Stimulated activated CD8-positive, alpha-beta memory T cell treated with anti-CD3 and anti-CD28 coated beads, Interleukin-7, amount 100 ng/mL, for 24 hours (primary cell): ENCODE data around the gene MPV17L2.
"Not testable (repeated sequence)": the region's sequence is repeated elsewhere in the genome, so short reads cannot be mapped to it uniquely, and the experiment has no call there.

ENCODE experiments used
- DNase-seq: peaks from one replicate; pipeline ENCODE4 v3.0.0-alpha.2; 2020; ENCODE audit warnings: low read depth

Gene MPV17L2

DNA sequence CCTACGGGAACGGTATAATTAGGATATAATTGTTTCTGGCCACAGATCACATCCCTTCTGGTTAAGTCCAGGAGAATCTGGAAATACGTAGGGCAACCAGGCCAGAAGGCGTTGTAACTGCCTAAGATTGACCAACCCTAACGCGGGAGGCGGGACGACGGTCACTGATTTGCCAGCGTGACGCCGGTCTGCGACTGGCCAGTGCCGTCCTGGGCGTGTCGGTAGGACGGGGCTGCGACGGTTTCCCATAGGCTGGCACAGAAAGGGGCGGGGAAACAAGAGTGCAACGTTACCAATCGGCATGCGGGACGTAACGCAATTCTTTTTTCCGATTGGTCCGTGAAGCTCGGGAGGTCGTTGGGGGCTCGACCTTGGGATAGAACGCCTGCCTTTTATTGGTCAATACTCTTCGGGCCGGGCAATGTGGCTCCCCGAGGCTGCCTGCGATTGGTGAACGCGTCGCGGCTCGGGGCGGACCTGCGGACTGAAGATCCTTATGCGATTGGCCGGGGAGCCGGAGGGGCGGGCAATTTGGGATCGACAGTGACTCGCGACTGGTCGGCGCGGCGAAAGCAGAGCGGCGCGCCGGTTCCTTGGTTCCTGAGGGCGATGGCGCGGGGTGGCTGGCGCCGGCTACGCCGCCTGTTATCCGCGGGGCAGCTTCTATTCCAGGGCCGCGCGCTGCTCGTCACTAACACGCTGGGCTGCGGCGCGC lies at the start of gene MPV17L2:
Gene MPV17L2, plus strand, starts transcription at position 546 of the 715 bp plus-strand sequence. Its CDS starts 64 bp downstream, at position 610.
- DNase-seq, result peak; percentile 95

DNA sequence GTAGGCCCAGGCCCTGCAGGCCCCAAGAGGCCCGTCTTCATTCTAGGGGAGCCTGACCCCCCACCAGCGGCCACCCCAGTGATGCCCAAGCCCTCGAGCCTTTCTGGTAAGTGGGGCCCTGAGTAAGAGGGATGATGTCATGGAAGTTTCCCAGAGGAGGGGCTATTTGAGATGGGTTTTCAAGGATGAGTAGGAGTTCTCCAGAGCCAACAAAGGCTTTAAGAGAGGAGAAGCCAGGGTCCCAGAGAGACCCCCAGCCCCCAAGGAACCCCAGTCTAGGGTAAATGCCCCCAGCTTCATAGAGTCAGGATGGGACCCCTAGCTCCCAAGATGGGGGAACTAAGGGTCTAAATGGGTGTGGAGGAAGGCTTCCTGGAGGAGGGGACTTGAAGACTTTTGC lies 49.1 kb upstream of the MPV17L2 start:
- DNase-seq, result no peak

DNA sequence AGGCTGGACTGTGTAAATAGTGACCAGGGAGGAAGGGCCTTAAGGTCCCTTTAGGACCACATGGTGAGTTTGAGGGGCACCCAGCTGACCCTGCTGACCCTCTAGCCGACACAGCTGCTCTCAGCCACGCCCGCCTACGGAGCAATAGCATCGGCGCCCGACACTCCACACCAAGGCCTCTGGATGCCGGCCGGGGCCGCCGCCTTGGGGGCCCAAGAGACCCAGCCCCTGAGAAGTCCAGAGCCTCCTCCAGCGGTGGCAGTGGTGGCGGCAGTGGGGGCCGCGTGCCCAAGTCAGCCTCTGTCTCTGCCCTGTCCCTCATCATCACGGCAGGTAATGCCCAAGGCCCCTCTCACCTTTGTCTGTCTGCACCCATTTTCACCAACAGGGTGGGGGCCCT lies 48.7 kb upstream of the MPV17L2 start:
- DNase-seq, result no peak

DNA sequence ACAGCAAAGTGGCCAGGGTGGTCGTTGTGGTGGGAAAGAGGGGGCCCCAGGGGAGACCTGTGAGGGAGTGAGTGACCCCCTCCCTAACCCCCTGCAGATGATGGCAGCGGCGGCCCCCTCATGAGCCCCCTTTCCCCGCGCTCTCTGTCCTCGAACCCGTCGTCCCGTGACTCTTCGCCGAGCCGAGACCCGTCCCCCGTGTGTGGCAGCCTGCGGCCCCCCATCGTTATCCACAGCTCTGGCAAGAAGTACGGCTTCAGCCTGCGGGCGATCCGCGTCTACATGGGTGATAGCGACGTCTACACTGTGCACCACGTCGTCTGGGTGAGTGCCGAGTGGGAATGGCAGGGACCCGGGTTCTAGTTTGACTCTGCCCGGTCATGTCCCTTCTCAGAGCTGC lies 48.1 kb upstream of the MPV17L2 start:
- no peak for DNase-seq

DNA sequence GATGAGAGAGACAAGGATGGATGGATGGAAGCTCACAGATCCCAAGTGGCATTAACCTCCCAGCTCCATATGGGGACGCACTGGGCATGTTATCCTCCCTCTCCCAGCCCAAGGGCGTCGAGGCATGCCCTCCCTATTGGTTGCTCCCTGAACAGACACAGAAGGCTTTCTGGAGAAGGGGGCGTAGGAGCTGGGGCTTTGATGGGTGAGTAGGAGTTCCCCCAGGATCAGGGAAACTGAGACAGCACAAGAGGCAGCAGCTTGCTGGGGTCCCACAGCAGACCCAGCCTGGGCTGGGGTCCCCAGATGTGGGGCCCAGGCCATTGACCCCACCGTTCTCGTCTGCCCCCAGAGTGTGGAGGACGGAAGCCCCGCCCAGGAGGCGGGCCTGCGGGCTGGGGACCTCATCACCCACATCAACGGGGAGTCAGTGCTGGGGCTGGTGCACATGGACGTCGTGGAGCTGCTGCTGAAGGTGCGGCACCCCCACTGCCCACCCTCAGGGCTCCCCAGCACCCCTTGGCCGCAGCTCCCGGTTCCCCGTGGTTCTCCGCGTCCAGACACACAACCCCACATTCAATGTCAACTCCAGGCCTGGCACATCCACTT lies 47.5 kb upstream of the MPV17L2 start:
- no peak for DNase-seq

DNA sequence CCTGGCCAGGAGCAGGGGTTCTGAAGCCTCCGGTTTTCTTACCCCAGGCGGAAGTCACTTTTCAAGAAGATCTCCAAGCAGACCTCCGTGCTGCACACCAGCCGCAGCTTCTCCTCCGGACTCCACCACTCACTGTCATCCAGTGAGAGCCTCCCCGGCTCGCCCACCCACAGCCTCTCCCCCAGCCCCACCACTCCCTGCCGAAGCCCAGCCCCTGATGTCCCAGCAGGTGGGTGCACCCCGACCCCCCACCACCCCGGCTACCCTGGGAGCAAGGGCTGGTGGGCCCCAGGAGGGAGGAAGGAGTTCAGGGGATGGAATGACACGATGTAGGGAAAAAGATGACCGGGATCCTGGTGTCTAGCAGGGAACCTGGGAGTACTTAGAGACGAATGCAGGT lies 45.6 kb upstream of the MPV17L2 start:
- DNase-seq, result no peak

DNA sequence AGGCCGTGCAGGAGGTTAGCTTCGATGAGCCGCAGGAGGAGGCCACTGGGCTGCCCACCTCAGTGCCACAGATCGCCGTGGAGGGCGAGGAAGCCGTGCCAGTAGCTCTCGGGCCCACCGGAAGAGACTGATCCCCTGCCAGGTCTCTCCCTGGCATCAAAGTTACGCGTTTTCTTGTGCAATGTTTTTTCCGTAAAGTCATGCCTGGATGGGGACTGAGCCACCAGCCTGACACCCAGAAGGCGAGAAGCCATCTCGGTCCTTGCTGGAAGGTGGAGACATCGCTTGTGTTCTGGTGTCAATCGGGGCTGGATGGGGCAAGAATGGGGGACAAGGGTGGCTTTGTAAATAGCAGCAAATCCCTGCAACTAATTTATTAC lies 43.4 kb upstream of the MPV17L2 start:
- no peak for DNase-seq

DNA sequence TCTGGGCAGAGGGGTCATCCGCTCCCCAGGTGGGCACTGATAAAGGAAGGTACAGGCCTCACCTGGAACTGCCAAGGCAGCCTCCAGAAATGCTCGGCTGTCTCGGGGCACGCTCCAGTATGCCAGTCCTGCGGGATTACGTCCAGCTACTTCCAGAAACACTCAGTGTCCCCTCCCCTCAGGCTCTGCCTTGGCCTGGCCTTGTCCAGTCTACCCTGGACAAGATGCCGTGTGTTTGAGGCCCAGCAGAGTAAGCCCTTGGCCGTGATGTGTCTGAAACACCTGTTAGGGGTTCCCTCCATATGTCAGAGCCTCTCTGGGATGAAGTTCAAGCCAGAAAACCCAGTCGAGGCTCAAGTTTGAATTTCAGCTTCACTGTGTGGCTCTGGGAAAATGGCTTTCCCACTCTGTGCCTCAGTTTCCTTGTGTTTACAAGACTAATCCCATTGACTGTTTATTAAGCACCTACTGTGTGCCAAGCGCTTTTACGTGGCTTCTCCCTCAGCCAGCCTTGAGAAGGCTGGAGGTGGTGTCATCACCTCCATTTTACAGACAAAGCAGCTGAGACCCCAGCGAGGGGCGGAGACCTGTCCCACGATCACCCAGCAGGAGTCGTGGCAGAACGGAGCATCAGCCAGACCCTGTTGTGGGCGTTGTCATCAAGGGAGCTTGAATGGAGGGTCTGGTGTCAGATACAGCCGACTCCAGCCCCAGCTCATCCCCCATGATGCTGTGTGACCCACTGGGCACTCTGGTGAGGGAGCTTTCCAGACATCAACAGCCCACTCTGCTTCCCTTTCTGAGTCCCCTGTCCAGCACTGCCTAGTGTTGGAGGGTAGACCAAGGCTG lies 42.0 kb upstream of the MPV17L2 start:
- DNase-seq, result no peak

DNA sequence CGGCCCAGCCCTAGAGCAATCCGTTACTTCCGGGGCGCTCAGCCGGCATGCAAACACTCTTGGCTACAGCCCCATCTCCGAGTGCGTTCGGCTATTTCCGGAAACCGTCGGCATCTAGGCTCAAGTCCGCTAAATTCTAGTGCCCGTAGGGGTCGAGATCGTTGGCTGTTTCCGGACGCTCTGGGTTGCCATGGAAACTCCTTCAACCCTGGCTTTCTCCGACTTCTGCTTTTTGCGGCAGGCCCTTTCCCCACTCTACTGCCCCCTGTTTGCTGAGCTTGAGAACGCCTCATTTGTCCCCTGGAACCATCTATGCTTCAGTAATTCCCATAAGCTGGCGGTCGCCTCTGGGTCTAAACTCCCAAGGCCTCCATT lies 40.6 kb upstream of the MPV17L2 start:
- DNase-seq, result peak; percentile 98

DNA sequence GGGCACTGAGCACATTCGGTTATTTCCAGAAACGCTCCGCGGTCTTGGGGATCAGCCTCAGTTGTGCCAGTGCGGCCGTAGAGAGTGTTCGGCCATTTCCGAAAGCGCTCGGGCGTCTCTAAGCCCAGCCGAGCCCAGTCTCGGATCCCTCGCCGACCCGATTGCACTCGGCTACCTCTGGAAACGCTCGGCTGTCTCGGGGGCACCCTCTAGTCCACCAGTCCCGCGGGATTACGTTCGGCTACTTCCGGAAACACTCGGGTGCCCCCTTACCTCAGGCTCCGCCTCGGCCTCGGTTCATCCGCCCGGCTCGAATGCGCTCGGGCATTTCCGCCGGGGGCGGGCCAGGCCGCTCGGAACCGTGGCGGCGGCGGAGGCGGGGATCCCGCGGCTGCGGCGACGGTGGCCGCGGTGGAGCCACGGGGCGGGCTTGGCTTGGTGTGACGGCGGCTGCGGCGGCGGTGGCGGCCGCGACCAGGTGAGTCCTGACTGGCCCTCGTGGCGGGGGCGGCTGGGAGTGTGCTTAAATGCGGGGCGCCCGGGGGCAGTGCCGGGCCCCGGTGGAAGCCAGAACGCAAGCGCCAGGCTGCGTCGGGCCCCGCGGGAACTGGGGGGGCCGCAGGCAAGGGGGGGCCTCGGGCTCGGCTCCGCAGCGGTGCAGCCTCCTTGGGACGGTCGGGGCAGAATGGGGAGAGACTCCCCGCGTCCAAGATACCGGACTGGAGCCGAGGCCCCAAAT lies 40.0 kb upstream of the MPV17L2 start, which contains the start of gene PIK3R2:
Gene PIK3R2, plus strand, starts transcription at position 347 of the 739 bp plus-strand sequence. CDS start 2,717 bp downstream, outside the sequence.
- DNase-seq, result peak; percentile 100

DNA sequence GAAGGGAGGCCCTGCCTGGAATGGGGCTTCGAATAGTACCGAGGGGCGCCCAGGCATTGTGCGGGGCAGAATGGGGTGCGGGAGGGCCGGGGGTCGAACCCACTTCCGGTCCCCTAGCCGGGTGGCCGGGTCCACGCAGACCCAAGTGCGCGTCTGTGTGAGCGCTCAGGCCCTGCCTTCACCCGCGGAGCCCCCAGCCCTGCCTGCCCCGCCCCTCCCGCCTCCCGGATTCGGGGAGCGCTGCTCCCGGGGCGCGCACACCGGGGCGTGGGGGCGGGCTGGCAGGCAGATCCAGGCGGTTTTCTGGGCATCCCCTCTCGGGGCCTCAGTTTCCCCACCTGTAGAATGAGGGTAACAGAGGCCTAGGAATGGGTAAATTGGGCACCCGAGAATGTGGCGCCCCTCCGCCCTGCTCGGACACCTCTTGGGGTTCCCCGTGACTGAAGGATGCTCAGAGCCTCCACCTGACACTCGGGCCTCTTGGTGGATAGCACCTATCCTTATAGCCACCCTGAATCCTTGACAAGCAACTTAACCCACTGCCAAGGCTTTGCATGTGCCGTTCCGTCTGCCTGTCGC lies 39.4 kb upstream of the MPV17L2 start:
- DNase-seq, result no peak

DNA sequence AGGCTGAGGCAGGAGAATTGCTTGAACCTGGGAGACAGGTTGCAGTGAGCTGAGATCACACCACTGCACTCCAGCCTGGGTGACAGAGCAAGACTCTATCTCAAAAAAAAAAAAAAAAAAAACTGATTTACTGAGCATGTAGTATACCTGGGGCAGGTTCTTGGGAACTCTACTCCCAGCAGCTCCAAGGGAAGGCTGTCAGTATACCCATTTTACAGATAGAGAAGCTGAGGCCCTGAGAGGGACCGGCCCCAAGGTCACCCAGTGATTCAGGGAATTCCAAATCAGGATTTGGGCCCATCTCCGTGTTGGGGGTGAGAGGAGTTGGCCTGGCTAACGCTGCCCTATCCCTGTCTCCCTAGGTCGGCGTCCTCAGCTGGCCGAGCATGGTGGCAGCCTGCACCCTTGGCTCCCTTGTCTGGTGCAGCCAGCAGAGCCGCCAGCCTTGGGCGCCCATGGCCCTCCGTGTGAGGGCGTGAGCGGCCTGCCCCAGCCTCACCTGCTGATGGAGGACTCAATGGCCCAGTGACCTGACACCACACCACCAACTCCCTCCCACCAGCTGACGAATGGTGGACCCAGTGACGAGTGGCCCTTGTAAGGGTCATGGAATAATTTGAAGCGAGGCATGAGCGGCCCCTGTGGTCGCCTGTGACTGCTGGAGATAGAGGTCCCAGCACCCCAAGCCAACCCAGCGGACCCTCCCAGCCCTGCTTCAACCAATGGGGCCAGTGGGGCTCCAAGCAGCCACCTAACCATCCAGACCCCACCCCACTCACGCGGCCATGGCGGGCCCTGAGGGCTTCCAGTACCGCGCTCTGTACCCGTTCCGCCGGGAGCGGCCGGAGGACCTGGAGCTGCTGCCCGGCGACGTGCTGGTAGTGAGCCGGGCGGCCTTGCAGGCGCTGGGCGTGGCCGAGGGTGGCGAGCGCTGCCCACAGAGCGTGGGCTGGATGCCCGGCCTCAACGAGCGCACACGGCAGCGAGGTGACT lies 37.6 kb upstream of the MPV17L2 start:
- DNase-seq, result no peak

DNA sequence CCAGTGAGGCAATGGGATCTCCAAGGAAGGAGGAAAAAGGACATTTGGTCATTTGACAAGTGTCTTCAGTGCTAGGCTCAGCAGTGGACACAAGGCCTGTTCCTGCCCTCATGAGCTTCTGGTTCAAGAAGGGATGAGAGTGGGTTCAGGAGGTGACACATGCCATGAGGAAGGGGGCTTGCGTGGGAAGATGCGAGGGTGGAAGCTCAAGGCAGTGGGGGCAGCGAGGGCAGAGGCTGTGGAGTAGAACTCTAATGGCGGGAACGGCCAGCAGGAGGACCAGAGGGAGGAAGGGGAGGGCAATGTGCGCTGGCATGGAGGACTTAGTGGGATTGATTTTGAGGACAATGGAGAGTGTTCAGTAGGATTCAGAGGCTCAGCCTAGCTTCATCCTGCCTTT lies 36.8 kb upstream of the MPV17L2 start:
- no peak for DNase-seq

DNA sequence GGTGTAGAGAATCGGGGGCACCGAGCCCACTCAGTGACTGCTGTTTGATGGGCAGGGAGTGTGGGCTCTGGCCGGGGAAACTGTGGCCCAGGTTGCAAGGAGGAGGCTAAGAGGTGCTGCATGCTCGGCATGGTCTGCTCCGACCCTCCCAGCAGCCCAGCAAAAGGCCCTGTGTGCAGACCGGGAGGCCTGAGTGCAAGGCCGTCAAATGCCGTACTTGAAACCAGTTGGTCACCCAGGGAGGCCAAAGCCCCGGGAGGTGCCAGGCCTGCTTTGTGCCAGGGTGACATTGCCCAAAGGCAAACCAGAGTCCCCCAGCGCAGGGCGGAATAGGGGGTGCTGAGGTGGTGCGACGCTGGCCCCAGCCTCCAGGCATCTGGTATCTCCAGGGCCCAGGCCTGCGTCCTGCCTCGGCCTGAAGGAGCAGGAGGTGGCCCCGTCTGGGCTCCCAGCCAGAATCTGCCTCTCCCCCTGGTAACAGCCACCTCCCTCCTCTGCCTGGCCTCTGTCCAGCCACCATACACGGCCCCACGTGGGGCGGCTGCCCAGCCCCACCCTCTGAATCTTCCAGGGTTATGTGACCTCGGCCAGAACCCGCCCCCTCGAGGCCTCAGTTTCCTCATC lies 36.1 kb upstream of the MPV17L2 start:
- no peak for DNase-seq

DNA sequence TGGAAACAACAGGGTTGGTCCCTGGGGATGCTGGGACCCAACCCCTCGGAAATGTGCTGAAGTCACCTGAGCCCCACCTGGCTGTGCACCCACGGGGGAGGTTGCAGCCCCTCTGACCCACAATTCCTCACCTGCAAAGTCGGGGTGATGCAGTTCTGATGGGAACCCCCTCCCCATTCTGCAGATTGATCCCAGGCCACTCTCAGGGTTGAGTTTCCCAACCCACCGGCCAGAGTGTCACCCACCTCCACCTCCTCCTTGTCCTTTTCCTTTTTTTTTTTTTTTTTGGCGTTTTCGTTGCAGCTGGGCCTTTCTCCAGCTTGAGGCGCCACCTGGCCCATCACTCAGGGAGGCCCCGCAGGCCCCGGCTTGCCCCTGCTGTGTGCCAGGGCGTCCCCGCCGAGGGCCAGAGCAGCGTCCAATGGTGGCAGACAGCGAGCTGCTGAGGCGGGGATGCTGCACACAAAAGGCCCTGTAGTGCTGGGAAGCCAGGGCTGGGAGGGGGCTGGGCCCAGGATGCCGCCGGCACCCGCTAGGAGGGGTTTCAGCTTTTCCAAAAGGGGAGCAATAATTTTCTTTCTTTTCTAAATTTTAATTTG lies 35.5 kb upstream of the MPV17L2 start:
- DNase-seq, result no peak

DNA sequence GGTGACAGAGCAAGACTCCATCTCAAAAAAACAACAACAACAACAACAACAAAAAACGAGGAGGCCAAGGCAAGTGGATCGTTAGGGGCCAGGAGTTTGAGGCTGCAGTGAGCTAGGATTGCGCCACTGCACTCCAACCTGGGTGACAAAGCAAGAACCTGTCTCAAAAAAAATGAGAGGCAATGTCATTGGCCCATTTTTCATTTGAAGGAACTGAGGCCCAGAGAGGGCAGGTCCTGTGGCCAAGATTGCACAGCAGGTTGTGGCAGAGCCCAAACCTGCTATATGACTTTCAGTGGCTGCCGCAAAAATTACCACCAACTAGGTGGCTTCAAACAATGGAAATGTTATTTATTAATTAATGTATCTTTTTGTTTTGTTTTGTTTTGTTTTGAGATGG lies 34.6 kb upstream of the MPV17L2 start:
- DNase-seq, result no peak

DNA sequence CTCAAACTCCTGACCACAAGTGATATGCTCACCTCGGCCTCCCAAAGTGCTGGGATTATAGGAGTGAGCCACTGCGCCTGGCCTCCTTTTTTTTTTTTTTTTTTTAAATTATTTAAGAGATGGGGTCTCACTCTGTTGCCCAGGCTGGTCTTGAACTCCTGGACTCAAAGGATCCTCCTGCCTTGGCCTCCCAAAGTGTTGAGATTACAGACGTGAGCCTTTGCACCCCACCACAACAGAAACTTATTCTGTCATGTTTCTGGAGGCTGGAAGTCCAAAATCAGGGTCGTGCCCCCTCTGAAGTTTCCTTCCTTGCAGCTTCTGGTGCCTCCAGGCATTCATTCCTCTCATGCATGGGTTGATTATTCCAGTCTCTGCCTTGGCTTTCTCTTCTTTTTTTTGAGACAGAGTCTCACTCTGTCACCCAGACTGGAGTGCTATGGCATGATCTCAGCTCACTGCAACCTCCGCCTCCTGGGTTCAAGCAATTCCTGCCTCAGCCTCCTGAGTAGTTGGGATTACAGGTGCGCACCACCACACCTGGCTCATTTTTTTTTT lies 33.9 kb upstream of the MPV17L2 start:
- not testable (repeated sequence) for DNase-seq

DNA sequence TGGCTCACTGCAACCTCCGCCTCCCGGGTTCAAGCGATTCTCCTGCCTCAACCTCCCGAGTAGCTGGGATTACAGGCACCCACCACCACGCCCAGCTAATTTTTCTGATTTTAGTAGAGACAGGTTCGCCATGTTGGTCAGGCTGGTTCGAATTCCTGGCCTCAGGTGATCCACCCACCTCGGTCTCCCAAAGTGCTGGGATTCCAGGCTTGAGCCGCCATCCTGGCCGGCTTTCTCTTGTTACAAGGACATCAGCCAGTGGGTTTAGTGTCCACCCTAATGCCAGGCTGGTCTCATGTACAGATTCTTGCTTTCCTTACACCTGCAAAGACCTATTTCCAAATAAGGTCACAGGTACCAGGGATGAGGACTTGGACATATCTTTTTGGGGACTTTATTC lies 33.2 kb upstream of the MPV17L2 start:
- no peak for DNase-seq

DNA sequence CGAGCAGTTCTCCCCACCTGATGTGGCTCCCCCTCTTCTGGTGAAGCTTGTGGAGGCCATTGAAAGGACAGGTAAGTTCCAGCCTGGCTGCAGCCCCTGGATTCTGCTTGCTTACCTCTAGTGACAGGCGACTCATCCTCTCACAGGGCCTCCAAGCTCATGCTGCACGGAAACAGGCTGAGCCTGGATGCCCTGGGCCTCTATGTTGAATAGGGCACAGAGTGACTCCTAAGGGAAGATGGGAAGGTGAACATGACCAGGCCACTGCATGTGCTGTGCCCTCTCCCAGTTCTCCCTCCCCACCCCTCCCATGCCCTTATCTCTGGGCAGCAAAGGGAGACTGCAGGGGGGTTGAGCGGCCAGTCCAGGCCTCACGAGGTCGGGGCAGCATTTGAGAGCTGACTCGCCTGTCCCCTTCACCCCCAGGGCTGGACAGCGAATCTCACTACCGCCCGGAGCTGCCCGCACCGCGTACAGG lies 32.5 kb upstream of the MPV17L2 start:
- DNase-seq, result no peak
